ENCODE results near the gene ZNF534. TPM values are rescaled to one million over a fixed set of nuclear protein-coding genes. Genes with fewer than 3 reads are reported as not detected.

The ZNF534 gene
- total and polyA plus RNA-seq, 2 of the 13 experiments (the other 11 are each of a cell fraction or from before 2014, with no cell fraction given): 0.04 to 0.08 TPM

- TF ChIP-seq DMTF1 (CRISPR knock-in tag; IDR thresholded peaks at IDR 0.05): no peak
- TF ChIP-seq ZNF788 (CRISPR knock-in tag; IDR thresholded peaks at IDR 0.05; ENCODE audit: borderline replicate concordance): peak; percentile 64; the same call in 1 of the 2 replicates
- TF ChIP-seq BRF2 (CRISPR knock-in tag; IDR thresholded peaks at IDR 0.05): no peak
- TF ChIP-seq ZNF639 (CRISPR knock-in tag; conservative IDR thresholded peaks at IDR 0.05): no peak
- TF ChIP-seq PPARG (CRISPR knock-in tag; conservative IDR thresholded peaks at IDR 0.05): no peak
- TF ChIP-seq ZNF609 (CRISPR knock-in tag; IDR thresholded peaks at IDR 0.05; ENCODE audit: borderline replicate concordance): no peak
- TF ChIP-seq CERS6 (CRISPR knock-in tag; IDR thresholded peaks at IDR 0.05): no peak
- TF ChIP-seq KDM6A (CRISPR knock-in tag; IDR thresholded peaks at IDR 0.05; ENCODE audit: low read depth): no peak
- TF ChIP-seq ZNF10 (CRISPR knock-in tag; IDR thresholded peaks at IDR 0.05; ENCODE audit: borderline replicate concordance, low read depth): no peak
- TF ChIP-seq ZNF775 (CRISPR knock-in tag; IDR thresholded peaks at IDR 0.05; ENCODE audit: borderline replicate concordance): no peak
- TF ChIP-seq ZBTB2 (CRISPR knock-in tag; IDR thresholded peaks at IDR 0.05; ENCODE audit: low read depth): no peak
- TF ChIP-seq YY1 (IDR thresholded peaks at IDR 0.05; ENCODE audit: insufficient read depth, insufficient replicate concordance, low read depth, low read length): peak; percentile 31
- TF ChIP-seq SOX13 (IDR thresholded peaks at IDR 0.05): no peak
- TF ChIP-seq SOX13 (CRISPR knock-in tag; conservative IDR thresholded peaks at IDR 0.05 in 1 of 2, IDR thresholded peaks at IDR 0.05 in 1 of 2): peak in 1 of 2 experiments; percentile 43; a peak in 1 of 4 replicates
Observed at GRCh38 chr19:52397310-52398080, 31.5 kb upstream of the ZNF534 start, which contains the start of gene ZNF528 (continued).

Data from HepG2 (cell line).